Germinal center (tissue), 1 donor: ENCODE measurements around the gene KRTAP1-1.
"Not testable (repeated sequence)": the region's sequence is repeated elsewhere in the genome, so short reads cannot be mapped to it uniquely, and the experiment has no call there.

Experiments
- DNase-seq: peaks from one replicate; pipeline ENCODE4 v3.0.0; 2012; ENCODE audit warnings: mixed read lengths, low spot score

KRTAP1-1 gene

GRCh38 chr17:41012326-41013120 lies 28.7 kb downstream of the KRTAP1-1 start:
- no peak for DNase-seq

DNA sequence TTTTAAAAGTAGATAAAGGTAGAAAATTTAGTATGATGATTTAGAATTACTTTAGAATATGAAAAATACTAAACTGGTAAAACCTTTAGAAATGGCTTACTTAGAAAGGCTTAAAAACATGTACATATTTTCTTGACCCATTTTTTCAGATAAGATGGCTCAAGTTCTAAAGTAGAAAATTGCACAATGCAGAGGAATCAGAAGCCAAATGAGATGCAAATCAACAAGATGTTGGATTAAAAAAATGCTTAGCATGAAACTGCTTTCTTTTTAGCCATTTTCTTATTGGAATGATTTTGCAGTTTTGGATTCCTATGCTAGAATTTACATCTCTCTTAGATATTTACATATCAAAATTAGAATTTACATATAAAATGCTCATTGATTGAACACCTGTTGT lies 30.8 kb downstream of the KRTAP1-1 start:
- no peak for DNase-seq

DNA sequence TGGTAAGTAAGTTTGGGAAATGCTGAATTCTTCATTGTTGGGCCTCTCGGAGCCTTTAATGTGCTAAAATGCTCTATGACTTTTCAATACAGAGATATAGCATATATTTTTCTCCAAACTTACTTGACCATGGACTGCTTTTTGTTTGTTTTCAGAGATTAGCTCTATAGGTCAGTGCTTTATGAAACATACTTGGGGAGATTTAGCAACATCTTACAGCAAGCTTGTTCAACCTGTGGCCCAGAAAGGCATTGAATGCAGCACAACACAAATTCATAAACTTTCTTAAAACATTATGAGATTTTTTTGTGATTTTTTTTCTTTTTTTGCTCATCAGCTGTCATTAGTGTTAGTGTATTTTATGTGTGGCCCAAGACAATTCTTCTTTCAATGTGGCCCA lies 31.3 kb downstream of the KRTAP1-1 start:
- DNase-seq, result no peak

DNA sequence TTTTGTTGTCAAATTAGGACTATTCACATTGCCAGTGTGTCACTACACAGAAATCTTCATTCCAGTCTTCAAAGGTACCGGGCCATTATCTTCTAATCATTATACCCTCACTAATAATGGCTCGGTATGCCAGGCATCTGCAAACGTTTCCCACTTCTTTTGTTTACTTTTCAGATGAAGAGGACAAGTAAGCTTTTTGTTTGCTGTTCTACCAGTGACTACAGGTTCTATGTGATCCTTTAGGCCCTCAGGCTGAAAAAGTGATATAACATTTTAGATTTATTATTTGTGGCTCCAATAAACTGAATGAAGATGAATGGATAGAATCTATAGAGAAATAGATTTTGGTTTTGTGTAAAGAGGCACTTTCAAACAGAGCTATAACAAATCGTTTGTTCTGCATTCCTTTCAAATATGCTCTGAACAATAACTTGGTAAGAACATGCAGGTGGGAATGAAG lies 31.9 kb downstream of the KRTAP1-1 start:
- DNase-seq, result no peak

- no peak for DNase-seq
Measured at GRCh38 chr17:41008811-41009210, 32.4 kb downstream of the KRTAP1-1 start, which contains the start of gene KRTAP3-1. TSS of gene KRTAP3-1 (minus strand) at chr17:41009128. CDS start at chr17:41009074, 54 bp downstream.

- DNase-seq, result no peak
Measured at GRCh38 chr17:41004397-41004796, 36.9 kb downstream of the KRTAP1-1 start.

GRCh38 chr17:41003926-41004325 lies 37.3 kb downstream of the KRTAP1-1 start:
- no peak for DNase-seq

- no peak for DNase-seq
Measured at GRCh38 chr17:41002814-41003213, 38.4 kb downstream of the KRTAP1-1 start.

- no peak for DNase-seq
Measured at GRCh38 chr17:41001795-41002194, 39.5 kb downstream of the KRTAP1-1 start.

- not testable (repeated sequence) for DNase-seq
Measured at GRCh38 chr17:40999563-40999962, 41.7 kb downstream of the KRTAP1-1 start, which contains the start of gene KRTAP3-2. TSS of gene KRTAP3-2 (minus strand) at chr17:40999906. CDS start at chr17:40999853, 53 bp downstream.

GRCh38 chr17:40997361-40997760 lies 43.9 kb downstream of the KRTAP1-1 start:
- no peak for DNase-seq

DNA sequence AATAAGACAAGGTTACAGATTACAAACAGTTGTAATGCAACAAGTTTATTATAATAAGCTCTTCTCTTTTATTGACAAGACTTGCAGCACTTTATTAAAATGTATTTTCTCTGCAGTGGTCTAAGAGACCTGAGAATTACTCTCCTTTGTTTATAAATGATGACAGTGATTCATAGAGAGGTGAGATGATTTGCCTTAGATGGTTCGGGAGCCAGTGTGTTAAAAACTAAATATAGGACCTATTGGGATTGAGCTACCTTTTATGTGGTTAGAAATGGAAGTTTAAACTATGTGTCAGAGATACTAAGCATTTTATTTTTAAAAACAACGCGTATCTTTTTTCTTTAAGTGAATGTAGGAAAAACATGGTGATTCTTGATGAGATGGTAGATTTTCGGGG lies 44.4 kb downstream of the KRTAP1-1 start:
- no peak for DNase-seq

GRCh38 chr17:40995116-40995515 lies 46.1 kb downstream of the KRTAP1-1 start:
- DNase-seq, result no peak

DNA sequence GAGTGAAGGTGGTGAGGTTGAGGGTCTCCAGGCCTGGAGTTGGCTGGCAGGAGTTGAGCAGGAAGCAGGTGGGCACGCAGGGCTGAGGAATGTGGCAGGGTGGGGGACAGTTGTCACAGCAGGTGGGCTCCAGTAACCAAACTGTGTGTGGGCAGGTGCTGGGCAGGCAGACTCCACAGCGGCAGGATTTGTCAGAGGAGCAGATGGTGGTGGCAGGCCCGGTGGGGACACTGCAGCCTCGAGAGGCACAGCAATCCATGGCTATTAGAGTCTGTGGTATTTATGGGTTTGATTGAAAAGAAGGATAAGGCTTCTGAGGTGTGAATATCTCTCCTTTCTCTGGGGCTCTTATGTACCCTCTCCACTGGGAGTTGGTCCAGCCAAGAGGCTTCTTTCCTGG lies 47.4 kb downstream of the KRTAP1-1 start, which contains the start of gene KRTAP3-3:
Gene KRTAP3-3 (minus strand): TSS at position 326 of the 400 bp plus-strand sequence. CDS start 67 bp downstream, at position 259.
- no peak for DNase-seq

DNA sequence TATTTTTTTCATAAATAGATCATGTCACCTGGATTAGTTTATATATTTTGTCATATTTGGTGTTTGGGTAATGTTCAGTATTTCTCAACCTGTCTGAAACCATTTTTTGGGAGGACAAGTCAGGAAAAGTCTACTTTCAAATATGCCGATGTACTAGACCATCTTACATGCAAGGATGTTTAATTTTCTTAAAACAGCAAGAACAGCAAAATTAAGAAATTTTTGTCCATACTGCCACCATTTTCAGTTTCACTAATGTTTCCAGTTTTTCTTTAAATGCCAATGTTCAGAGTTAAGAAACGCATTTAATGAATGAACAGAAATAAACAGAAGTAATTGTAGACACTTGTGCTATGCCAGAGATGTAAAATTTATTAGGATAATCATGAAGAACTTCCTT lies 48.2 kb downstream of the KRTAP1-1 start:
- DNase-seq, result no peak

DNA sequence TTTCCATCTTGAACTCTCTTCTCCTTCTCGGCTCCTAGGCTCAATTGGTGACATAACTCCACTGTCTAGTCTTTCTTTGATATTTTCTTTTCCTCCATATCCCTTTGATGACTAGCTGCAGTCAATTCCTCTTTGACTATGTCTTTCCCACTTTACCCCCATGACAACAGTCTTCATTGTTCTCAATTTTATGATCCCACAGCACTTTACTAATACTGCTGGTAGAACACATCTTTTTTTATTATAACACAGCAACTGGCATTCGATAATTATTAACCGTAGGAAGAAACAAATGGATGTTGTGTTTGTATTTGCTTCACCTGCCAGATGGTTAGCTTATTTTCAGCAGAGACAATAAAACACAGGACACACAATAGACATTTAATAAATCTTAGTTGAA lies 48.6 kb downstream of the KRTAP1-1 start:
- DNase-seq, result no peak
